DOHH2 (cell line): ENCODE results near the gene FANCC.

Source experiments
- H3F3A ChIP-seq: fragments of 200-600 bp; sonication (generic), shearing (Covaris generic); 2 replicates; pipeline ENCODE4 v1.6.0; 2016; ENCODE audit warnings: antibody characterized with exemption, mild to moderate bottlenecking; ENCODE audit not compliant: control insufficient read depth, insufficient read depth
- H3K27ac ChIP-seq: fragments of 200-600 bp; sonication (generic); 2 replicates; pipeline ENCODE4 v1.5.1; 2014; ENCODE audit warnings: low read depth, mild to moderate bottlenecking, low read length, moderate library complexity
- H3K27me3 ChIP-seq: fragments of 200-600 bp; sonication (generic); 2 replicates; pipeline ENCODE4 v1.6.1; 2014; ENCODE audit warnings: mild to moderate bottlenecking, low read length, mixed read lengths; ENCODE audit not compliant: control insufficient read depth
- H3K36me3 ChIP-seq: fragments of 200-600 bp; sonication (generic); 2 replicates; pipeline ENCODE4 v1.6.1; 2014; ENCODE audit warnings: mild to moderate bottlenecking, low read length, moderate library complexity, mixed read lengths; ENCODE audit not compliant: control insufficient read depth
- H3K4me1 ChIP-seq: fragments of 200-600 bp; sonication (generic); 2 replicates; pipeline ENCODE4 v1.6.1; 2014; ENCODE audit warnings: mild to moderate bottlenecking, low read length, mixed read lengths; ENCODE audit not compliant: control insufficient read depth
- H3K4me2 ChIP-seq: fragments of 200-600 bp; sonication (generic); 2 replicates; pipeline ENCODE4 v1.6.0; 2014; ENCODE audit warnings: mild to moderate bottlenecking, low read length, moderate library complexity
- H3K4me3 ChIP-seq: fragments of 200-600 bp; sonication (generic); 2 replicates; pipeline ENCODE4 v1.5.1; 2014; ENCODE audit warnings: mild to moderate bottlenecking, low read length, mixed read lengths
- H3K79me2 ChIP-seq: fragments of 200-600 bp; sonication (generic); 2 replicates; pipeline ENCODE4 v1.6.1; 2014; ENCODE audit warnings: mild to moderate bottlenecking, low read length, mixed read lengths; ENCODE audit not compliant: control insufficient read depth
- H3K9me2 ChIP-seq: fragments of 200-600 bp; sonication (generic); replicated peaks from 2 replicates; pipeline ENCODE4 v1.6.1; 2014; ENCODE audit warnings: mild to moderate bottlenecking, low read length, mixed read lengths; ENCODE audit not compliant: control insufficient read depth
- H3K9me3 ChIP-seq: fragments of 200-600 bp; sonication (generic); 2 replicates; pipeline ENCODE4 v1.6.1; 2014; ENCODE audit warnings: antibody characterized with exemption, low read length, mixed read lengths; ENCODE audit not compliant: control insufficient read depth, insufficient read depth
- H4K20me1 ChIP-seq: fragments of 200-600 bp; sonication (generic); 2 replicates; pipeline ENCODE4 v1.6.0; 2014; ENCODE audit warnings: low read depth, mild to moderate bottlenecking, antibody characterized with exemption, low read length, moderate library complexity; ENCODE audit not compliant: control insufficient read depth, insufficient read depth
- CTCF ChIP-seq: fragments of 200-600 bp; sonication (generic); IDR thresholded peaks from one replicate; pipeline ENCODE4 v1.5.1; 2014; ENCODE audit warnings: antibody characterized with exemption, mild to moderate bottlenecking, low read depth, low read length; ENCODE audit not compliant: poor library complexity, severe bottlenecking
- EZH2phosphoT487 ChIP-seq: fragments of 200-600 bp; sonication (generic); IDR thresholded peaks from 2 replicates; pipeline ENCODE4 v1.6.1; 2017; ENCODE audit warnings: borderline replicate concordance, mild to moderate bottlenecking, antibody characterized with exemption, low read length, moderate library complexity, mixed read lengths

The FANCC gene

DNA sequence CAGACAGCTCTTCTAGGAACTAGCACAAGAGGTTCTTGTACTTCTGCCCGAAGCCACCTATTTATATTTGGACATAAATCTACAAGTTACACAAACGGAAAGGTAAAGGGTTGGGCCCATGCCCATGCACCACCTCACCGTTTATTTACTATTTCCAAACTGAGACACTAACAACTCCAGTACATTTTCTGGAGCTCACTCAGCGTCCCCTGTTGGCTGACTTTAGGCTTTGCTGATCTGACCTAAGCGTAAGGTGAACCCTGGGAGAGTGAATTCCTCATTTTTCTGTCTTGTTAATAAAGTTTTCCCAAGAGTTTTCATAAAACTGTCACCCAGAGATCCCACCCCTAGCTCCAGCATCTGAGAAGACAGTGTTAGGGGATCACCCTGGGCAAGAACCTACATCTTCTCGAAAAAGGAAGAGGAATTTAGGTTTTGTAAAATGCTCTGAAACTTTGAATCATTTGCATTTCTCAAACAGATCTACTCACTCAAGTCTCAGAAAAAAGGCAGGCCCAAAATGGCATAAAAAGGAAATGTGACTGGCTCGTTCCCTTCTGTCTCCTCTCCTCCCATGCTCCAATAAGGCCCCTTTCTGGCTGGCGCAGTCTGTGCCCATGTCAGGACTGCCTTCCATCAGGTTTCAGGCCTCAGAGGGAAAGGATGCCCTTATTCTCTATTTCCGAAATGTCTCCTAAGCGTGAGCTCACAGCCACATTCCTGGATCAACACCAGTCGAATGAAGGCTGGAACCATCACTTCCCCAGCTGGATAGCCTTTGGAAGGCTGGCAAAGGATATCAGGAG is 201.3 kb downstream of the FANCC start:
- Histone ChIP-seq H3K4me1 (no peaks in the 10 kb centered on the region), H3K27me3 (no peaks in the 10 kb centered on the region), H3K4me3 (no peak overlapping the region), H3K9me2 (no peaks in the 10 kb centered on the region), H4K20me1 (no peaks in the 10 kb centered on the region), H3K27ac (no peak overlapping the region), H3K9me3 (no peaks in the 10 kb centered on the region), H3K36me3 (no peaks in the 10 kb centered on the region), H3K4me2 (no peak overlapping the region), H3K79me2 (no peaks in the 10 kb centered on the region), H3F3A (no peaks in the 10 kb centered on the region)
- no peak for TF ChIP-seq CTCF

GRCh38 chr9:95115104-95115503 is 202.4 kb downstream of the FANCC start:
- H3K4me3 ChIP-seq: no peak overlapping the region
- no peaks in the 10 kb centered on the region for H3K79me2 ChIP-seq
- H4K20me1 ChIP-seq: no peaks in the 10 kb centered on the region
- no peak overlapping the region for H3K4me2 ChIP-seq
- H3K36me3 ChIP-seq: no peaks in the 10 kb centered on the region
- no peaks in the 10 kb centered on the region for H3F3A ChIP-seq
- no peak overlapping the region for H3K27ac ChIP-seq
- H3K4me1 ChIP-seq: no peaks in the 10 kb centered on the region
- H3K9me3 ChIP-seq: no peaks in the 10 kb centered on the region
- TF ChIP-seq EZH2phosphoT487 (no peak), CTCF (no peak)
- H3K27me3 ChIP-seq: no peaks in the 10 kb centered on the region
- no peaks in the 10 kb centered on the region for H3K9me2 ChIP-seq

DNA sequence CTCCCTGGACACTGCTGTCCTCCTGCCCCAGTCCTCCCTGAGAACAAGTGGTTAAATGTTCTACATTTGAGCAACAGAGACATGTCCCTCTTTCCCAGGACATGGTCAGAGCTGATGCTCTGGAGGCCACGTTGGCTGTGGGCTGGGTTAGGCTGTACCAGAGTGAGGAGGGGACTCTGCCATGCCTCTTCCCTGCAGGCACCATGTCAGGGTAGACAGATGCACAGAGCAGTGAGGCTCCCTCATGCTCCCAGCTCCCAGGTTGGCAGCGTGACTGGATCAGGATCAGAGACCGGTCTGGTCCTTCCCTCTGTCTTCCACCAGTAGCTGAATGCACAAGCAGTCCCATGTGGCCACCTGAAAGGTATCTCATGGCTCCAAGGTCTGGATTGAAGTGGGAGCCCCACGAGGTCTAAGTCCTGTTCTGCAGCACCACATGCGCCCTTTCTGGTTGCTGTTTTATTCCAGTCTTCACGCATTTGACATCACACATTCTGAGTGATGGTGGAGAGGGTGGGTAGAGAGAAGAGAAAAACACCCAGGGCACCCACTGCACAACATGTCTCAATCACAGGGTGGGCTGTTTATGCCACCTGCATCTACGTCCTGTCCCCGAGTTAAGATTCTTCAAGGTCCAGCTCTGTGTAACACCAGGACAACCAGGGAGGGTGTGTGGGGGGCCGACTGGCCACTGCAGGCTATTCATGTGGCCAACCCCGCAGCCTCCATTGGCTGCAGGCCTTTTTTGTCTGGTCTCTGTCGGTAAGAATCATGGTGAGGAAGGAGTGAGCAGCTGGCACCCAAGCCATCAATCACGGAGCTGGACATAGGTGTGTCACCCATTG is 204.9 kb downstream of the FANCC start:
- Histone ChIP-seq H4K20me1 (no peaks in the 10 kb centered on the region), H3K4me2 (no peak overlapping the region), H3K9me3 (no peaks in the 10 kb centered on the region), H3K36me3 (no peaks in the 10 kb centered on the region), H3K4me3 (no peak overlapping the region), H3K79me2 (no peaks in the 10 kb centered on the region), H3K9me2 (no peaks in the 10 kb centered on the region), H3K27ac (no peak overlapping the region), H3K27me3 (no peaks in the 10 kb centered on the region), H3F3A (no peaks in the 10 kb centered on the region), H3K4me1 (no peaks in the 10 kb centered on the region)
- TF ChIP-seq CTCF (no peak), EZH2phosphoT487 (no peak)
